Bronchial epithelial cell (primary cell): ENCODE measurements around the gene ZNF705A. TPM values are rescaled to one million over a fixed set of nuclear protein-coding genes. Genes with fewer than 3 reads are reported as not detected.
"Not testable (repeated sequence)": the region's sequence is repeated elsewhere in the genome, so short reads cannot be mapped to it uniquely, and the experiment has no call there.

Experiments used
- DNase-seq: peaks from one replicate; pipeline ENCODE4 v3.0.0-alpha.2; 2010; ENCODE audit warnings: low read depth
- FAIRE-seq: peaks from 2 replicates; lab custom pipeline; 2011; peaks lifted over from hg19 to GRCh38; lab: Jason Lieb, UNC
- H3K27me3 ChIP-seq: 2 replicates; pipeline ENCODE4 v1.5.1; 2011; ENCODE audit warnings: low read length; ENCODE audit not compliant: control insufficient read depth, insufficient read depth
- H3K36me3 ChIP-seq: 2 replicates; pipeline ENCODE4 v1.5.1; 2011; ENCODE audit warnings: low read length; ENCODE audit not compliant: control insufficient read depth, insufficient read depth
- H3K4me3 ChIP-seq: 2 replicates; pipeline ENCODE4 v1.5.1; 2011; ENCODE audit warnings: mild to moderate bottlenecking, low read depth, low read length, control low read depth
- total RNA-seq: library from RNA; depleted of rRNA; stranded (reverse); fragments of >200 nt; gene quantifications from 2 replicates; pipeline ENCODE4 v1.2.1, GENCODE V29; 2014
- TF ChIP-seq, protein P1 (sequence below): IDR thresholded peaks from 2 replicates; pipeline ENCODE4 v1.5.1; 2011; ENCODE audit warnings: mild to moderate bottlenecking, moderate library complexity, low read length, control low read depth, inconsistent platforms; ENCODE audit not compliant: insufficient read depth, severe bottlenecking

The ZNF705A gene
- total RNA-seq, 1 donor from 2014 or later = not detected

DNA sequence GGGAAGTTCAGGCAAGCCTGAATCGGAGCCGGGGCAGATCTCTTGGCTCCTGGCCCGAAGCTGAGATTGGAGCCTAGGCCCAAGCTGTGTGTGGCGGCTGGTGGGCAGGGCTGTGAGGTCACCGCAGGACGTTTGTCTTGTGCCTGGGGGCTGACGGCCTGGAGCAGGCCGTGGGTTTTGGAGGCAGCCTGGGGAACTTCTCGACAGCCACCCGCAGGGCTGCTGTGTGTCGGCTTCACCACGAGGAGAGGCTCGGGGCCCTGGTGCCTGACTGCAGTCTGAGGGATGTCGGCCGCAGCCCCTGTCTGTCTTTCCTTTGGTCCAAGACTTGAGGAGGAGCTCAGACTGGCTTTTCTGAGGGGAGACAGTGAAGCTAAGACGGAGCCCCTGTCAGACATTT, 65.5 kb downstream of the ZNF705A start:
- H3K27me3 ChIP-seq, DNase-seq, H3K36me3 ChIP-seq, FAIRE-seq, H3K4me3 ChIP-seq: not testable (repeated sequence)

GRCh38 chr12:8223646-8224045, 66.8 kb downstream of the ZNF705A start:
- H3K4me3 ChIP-seq, H3K27me3 ChIP-seq, FAIRE-seq, H3K36me3 ChIP-seq, DNase-seq: not testable (repeated sequence)

DNA sequence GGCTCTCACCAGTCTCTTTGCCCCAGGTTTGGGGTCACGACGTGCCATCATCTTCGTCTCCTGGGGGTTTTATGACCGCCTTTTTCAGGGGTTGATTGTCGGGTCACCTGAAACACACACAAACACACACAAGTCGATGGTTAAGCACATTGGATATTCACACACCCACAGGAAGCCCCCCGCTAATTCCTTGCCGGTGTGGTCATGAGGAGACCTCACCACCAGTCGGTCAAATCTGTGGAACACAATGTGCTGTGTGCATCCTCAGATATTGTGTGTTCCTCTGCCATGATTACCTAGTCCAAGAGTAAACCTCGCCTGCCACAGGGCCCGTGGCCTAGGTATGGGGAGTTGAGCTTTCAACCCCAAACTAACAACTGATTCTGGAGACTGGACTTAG, 68.0 kb downstream of the ZNF705A start:
- H3K36me3 ChIP-seq, DNase-seq, H3K27me3 ChIP-seq, H3K4me3 ChIP-seq, FAIRE-seq: not testable (repeated sequence)

DNA sequence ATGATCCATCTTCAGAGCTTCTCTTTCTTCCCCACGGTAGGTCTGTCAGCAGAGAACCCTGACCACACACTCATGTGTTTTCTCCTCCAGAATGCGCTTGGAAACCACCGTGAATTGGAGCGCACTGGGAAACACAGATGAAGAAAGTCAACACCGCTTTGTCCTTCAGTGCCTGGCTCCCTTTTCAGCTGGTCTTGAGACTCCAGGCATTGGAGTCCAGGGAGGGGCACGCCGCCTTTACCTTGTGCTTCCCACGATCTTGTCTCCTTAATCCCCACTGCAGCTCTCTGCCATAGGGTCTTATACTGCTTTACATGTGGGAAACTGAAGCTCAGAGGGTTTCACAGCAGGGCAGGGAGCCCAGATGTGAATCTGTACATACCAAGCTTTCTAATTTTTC, 69.5 kb downstream of the ZNF705A start:
- DNase-seq = no peak
- Histone ChIP-seq H3K36me3 (no peaks in the 10 kb centered on the region), H3K27me3 (no peaks in the 10 kb centered on the region), H3K4me3 (no peak overlapping the region)
- TF ChIP-seq, protein P1, sequence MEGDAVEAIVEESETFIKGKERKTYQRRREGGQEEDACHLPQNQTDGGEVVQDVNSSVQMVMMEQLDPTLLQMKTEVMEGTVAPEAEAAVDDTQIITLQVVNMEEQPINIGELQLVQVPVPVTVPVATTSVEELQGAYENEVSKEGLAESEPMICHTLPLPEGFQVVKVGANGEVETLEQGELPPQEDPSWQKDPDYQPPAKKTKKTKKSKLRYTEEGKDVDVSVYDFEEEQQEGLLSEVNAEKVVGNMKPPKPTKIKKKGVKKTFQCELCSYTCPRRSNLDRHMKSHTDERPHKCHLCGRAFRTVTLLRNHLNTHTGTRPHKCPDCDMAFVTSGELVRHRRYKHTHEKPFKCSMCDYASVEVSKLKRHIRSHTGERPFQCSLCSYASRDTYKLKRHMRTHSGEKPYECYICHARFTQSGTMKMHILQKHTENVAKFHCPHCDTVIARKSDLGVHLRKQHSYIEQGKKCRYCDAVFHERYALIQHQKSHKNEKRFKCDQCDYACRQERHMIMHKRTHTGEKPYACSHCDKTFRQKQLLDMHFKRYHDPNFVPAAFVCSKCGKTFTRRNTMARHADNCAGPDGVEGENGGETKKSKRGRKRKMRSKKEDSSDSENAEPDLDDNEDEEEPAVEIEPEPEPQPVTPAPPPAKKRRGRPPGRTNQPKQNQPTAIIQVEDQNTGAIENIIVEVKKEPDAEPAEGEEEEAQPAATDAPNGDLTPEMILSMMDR = no peak
- no peak for FAIRE-seq

- peak within 1 kb of the TSS; percentile 30 for H3K4me3 ChIP-seq
- H3K36me3 ChIP-seq, FAIRE-seq, DNase-seq, H3K27me3 ChIP-seq: not testable (repeated sequence)
These were observed 70.3 kb downstream of the ZNF705A start, which contains the start of gene FAM90A1 for GRCh38 chr12:8226992-8227731. Gene FAM90A1 (minus strand): TSS chr12:8227618. CDS start chr12:8224832, 2,786 bp downstream.

DNA sequence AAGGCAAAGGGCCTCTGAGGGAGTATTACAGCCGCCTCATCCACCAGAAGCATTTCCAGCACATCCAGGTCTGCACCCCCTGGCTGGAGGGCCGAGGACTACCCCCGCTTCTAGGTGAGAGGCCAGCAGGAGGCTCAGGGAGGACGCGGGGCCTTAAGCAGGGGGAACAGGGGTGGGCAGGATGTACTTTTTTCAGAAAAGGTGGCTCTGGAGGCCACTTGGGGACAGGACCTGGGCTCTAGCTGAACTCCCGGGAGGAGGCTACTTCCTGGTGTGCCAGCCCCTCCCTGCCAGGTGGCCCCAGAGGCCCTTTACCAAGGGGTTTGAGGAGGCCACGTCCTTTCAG, 70.9 kb downstream of the ZNF705A start:
- FAIRE-seq, DNase-seq, H3K27me3 ChIP-seq, H3K36me3 ChIP-seq: not testable (repeated sequence)
- peak overlapping the region; percentile 30 for H3K4me3 ChIP-seq

DNA sequence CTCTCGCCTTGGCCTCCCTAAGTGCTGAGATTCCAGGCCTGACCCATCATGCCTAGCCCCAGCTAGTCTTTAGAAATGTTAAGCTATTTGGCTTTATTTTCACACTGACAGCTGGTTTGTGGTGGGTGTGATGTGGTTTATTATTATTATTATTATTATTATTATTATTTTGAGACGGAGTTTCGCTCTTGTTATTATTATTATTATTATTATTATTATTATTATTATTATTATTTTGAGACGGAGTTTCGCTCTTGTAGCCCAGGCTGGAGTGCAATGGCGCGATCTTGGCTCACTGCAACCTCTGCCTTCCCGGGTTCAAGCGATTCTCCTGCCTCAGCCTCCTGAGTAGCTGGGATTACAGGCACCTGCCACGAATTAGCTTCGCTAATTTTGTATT, 71.8 kb downstream of the ZNF705A start:
- not testable (repeated sequence) for DNase-seq, H3K4me3 ChIP-seq, H3K36me3 ChIP-seq, FAIRE-seq, H3K27me3 ChIP-seq

GRCh38 chr12:8229486-8229885, 72.7 kb downstream of the ZNF705A start:
- not testable (repeated sequence) for H3K4me3 ChIP-seq, H3K27me3 ChIP-seq, DNase-seq, FAIRE-seq, H3K36me3 ChIP-seq

Other genes with a start within 250 kb of the ZNF705A start
- 8.4 and 10.5 TPM in 2 replicates for gene SLC2A3, start 220.8 kb upstream of the ZNF705A start, total RNA-seq
- 3.4 and 5.1 TPM in 2 replicates for gene FOXJ2, start 124.3 kb upstream of the ZNF705A start, total RNA-seq
- not detected in 2 replicates for gene C3AR1, start 90.7 kb upstream of the ZNF705A start, total RNA-seq
- gene NECAP1, start 74.7 kb upstream of the ZNF705A start, total RNA-seq = 30.1 and 54.0 TPM in 2 replicates
- 0.53 TPM in 1 of 2 replicates, not detected in the other for gene CLEC4A, start 33.4 kb upstream of the ZNF705A start, total RNA-seq
- not detected in 2 replicates for gene FAM90A1, start 70.6 kb downstream of the ZNF705A start, total RNA-seq